Gastroesophageal sphincter (tissue), 3 donors: Measurements from ENCODE around the gene BAMBI.

ENCODE experiments used
- CTCF ChIP-seq, 4 experiments: fragments of 200-600 bp in 2 of 4; fragments of 450-650 bp in 2 of 4; sonication (generic) in 1 of 4; IDR thresholded peaks; one replicate each; pipeline ENCODE4 v1.5.1; 2017 to 2019; ENCODE audit warnings: antibody characterized with exemption in 4 of 4, mild to moderate bottlenecking in 2 of 4, moderate library complexity in 2 of 4
- EP300 ChIP-seq: sonication (generic); formaldehyde crosslinking; IDR thresholded peaks from one replicate; pipeline ENCODE4 v1.6.1; 2017; ENCODE audit warnings: antibody characterized with exemption, mild to moderate bottlenecking
- POLR2A ChIP-seq, 2 donors: fragments of 450-650 bp; IDR thresholded peaks; one replicate each; pipeline ENCODE4 v1.6.1; 2017; ENCODE audit warnings: antibody characterized with exemption in 2 of 2, mild to moderate bottlenecking in 2 of 2, moderate library complexity in 1 of 2
- POLR2AphosphoS5 ChIP-seq: sonication (generic); formaldehyde crosslinking; IDR thresholded peaks from one replicate; pipeline ENCODE4 v1.6.1; 2017; ENCODE audit warnings: antibody characterized with exemption

- TF ChIP-seq CTCF (IDR thresholded peaks at IDR 0.05) (peak in 1 of 4 experiments; percentile 4), POLR2A (IDR thresholded peaks at IDR 0.05) (no peak), POLR2AphosphoS5 (no peak), EP300 (no peak)
These were observed 2.4 kb downstream of the BAMBI start for GRCh38 chr10:28679581-28680357.
